Amniotic stem cell (primary cell): ENCODE data around the gene SOWAHA.
"Not testable (repeated sequence)": the region's sequence is repeated elsewhere in the genome, so short reads cannot be mapped to it uniquely, and the experiment has no call there.

Experiments
- DNase-seq: peaks from one replicate; lab custom pipeline; 2025; lab: John Stamatoyannopoulos, UW

The SOWAHA gene

GRCh38 chr5:132853323-132853722 is 40.2 kb downstream of the SOWAHA start:
- DNase-seq, result no peak

GRCh38 chr5:132853790-132854189 is 40.7 kb downstream of the SOWAHA start:
- DNase-seq, result no peak

GRCh38 chr5:132854301-132854700 is 41.2 kb downstream of the SOWAHA start:
- DNase-seq, result no peak

GRCh38 chr5:132854992-132855391 is 41.9 kb downstream of the SOWAHA start:
- not testable (repeated sequence) for DNase-seq

- DNase-seq, result no peak
These were observed 42.9 kb downstream of the SOWAHA start for GRCh38 chr5:132856011-132856410.

GRCh38 chr5:132859889-132860437 is 46.9 kb downstream of the SOWAHA start:
- DNase-seq, result no peak

- DNase-seq, result no peak
These were observed 47.6 kb downstream of the SOWAHA start for GRCh38 chr5:132860742-132861141.

- DNase-seq, result no peak
These were observed 52.7 kb downstream of the SOWAHA start for GRCh38 chr5:132865668-132866341.
